ENCODE results near the gene OGN.

DNA sequence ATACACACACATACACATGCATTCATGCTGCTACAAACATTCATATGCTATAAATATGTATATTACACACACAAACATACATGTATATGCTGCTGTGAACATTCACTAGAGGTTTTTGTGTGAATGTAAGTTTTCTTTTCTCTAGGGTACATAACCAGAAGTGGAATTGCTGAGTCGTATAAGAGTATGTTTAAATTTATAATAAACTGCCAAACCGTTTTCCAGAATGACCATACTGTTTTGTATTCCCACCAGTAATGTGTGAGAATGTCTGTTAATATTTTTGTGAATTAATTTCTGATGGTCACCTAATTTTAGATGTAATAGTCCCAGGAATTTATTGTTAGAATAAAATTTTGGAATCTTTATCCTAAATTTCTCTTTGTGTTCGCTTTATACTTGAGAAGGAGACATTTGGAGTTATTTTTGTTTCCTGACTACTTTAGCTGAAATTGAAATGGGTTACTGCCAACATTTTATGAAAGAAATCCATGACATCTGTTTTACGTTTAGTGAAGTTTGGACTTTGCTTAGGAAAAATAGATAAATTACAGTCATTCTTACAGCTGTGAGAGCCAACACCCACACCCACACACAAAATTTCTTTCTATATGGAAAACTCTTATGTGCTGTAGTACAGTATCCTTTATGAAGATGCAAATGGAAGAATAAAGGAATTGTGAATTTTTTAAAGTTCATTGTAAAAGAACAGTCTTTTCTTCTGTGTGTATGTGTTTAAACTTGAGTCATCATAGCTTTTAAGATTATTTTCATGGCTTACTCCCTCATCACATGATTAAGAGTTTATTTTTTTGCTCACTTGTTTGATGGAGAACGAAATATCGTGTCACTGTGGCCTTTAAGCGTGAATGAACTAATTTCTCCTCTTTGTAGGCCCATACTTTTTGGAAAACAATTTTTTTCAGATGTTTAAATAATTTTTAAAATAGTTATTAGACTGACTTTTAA, 54.3 kb downstream of the OGN start:
- TF ChIP-seq EP300 (IDR thresholded peaks at IDR 0.05), result no peak
- TF ChIP-seq SMC3 (IDR thresholded peaks at IDR 0.05), result no peak
- no peak for TF ChIP-seq POLR2A (IDR thresholded peaks at IDR 0.05; ENCODE audit: low read length)
- no peak for TF ChIP-seq CTCF (IDR thresholded peaks at IDR 0.05)
- TF ChIP-seq, protein P1, sequence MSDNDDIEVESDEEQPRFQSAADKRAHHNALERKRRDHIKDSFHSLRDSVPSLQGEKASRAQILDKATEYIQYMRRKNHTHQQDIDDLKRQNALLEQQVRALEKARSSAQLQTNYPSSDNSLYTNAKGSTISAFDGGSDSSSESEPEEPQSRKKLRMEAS (IDR thresholded peaks at IDR 0.05), result no peak
- no peak for TF ChIP-seq SREBF2 (IDR thresholded peaks at IDR 0.05)
- no peak for TF ChIP-seq RAD21 (conservative IDR thresholded peaks at IDR 0.05 in 1 of 2, IDR thresholded peaks at IDR 0.05 in 1 of 2)
- no peak for TF ChIP-seq RNF2 (IDR thresholded peaks at IDR 0.05; ENCODE audit: borderline replicate concordance, low read depth)
- no peak for TF ChIP-seq EHMT2 (IDR thresholded peaks at IDR 0.05; ENCODE audit: low read depth)
- TF ChIP-seq HOXA7 (CRISPR knock-in tag; IDR thresholded peaks at IDR 0.05), result no peak
- TF ChIP-seq PHF8 (IDR thresholded peaks at IDR 0.05; ENCODE audit: borderline replicate concordance, low read depth), result no peak
- TF ChIP-seq, protein P2, sequence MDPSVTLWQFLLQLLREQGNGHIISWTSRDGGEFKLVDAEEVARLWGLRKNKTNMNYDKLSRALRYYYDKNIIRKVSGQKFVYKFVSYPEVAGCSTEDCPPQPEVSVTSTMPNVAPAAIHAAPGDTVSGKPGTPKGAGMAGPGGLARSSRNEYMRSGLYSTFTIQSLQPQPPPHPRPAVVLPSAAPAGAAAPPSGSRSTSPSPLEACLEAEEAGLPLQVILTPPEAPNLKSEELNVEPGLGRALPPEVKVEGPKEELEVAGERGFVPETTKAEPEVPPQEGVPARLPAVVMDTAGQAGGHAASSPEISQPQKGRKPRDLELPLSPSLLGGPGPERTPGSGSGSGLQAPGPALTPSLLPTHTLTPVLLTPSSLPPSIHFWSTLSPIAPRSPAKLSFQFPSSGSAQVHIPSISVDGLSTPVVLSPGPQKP (IDR thresholded peaks at IDR 0.05; ENCODE audit: low read depth, low read length), result no peak

Data from A549 (cell line).